Measurements from ENCODE around the gene IFNL2. TPM values are rescaled to one million over a fixed set of nuclear protein-coding genes. Genes with fewer than 3 reads are reported as not detected.

The IFNL2 gene
- total and polyA plus RNA-seq, 2 donors (not counting 1 experiment from before 2014, with no cell fraction given) = not detected

DNA sequence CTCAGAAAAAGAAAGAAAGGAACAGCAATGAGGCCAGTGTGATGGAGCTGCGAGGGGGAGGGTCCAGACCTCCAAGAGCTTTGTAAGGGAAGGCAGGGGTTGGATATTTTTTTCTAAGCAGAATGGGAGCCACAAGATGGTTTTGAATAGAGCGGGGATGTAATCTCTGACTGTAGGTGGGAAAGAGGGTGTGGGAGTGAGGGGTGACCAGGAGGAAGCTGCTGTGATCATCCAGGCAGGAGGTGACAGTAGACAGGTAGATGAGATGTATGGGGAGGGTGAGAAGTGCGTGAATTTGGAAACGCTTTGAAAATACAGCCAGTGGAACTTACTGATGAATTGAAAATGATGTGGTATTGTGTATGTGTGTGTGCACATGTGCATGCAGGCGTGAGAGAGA, 7.4 kb downstream of the IFNL2 start:
- H3K27ac ChIP-seq (ENCODE audit: low read length in 2 of 2) = no peak overlapping the region
- H3K79me2 ChIP-seq (ENCODE audit: control insufficient read depth, insufficient read depth, low read length) = no peaks in the 10 kb centered on the region
- H3K27me3 ChIP-seq (replicated peaks in 1 of 4; ENCODE audit: control extremely low read depth in 1 of 4, control insufficient read depth in 3 of 4, insufficient read depth in 4 of 4, low read length in 3 of 4) = peaks cover 0 to 5% (median 1%) of the 10 kb centered on the region in 4 experiments
- H3K9me3 ChIP-seq (ENCODE audit: control extremely low read depth in 1 of 3, control insufficient read depth in 2 of 3, insufficient read depth in 1 of 3, low read length in 2 of 3) = no peaks in the 10 kb centered on the region
- ATAC-seq (ENCODE audit: low read depth) (no peak), DNase-seq (no peak)
- no peaks in the 10 kb centered on the region for H4K20me1 ChIP-seq (ENCODE audit: control insufficient read depth, insufficient read depth, low read length, poor library complexity, severe bottlenecking)
- Mint-ChIP-seq H3K27ac (no peak overlapping the region), H3K4me1 (no peaks in the 10 kb centered on the region), H3K27me3 (peaks cover 7% of the 10 kb centered on the region), H3K4me3 (no peak overlapping the region), H3K9me3 (ENCODE audit: insufficient read depth) (no peaks in the 10 kb centered on the region)
- CTCF ChIA-PET = no interaction called here
- no peaks in the 10 kb centered on the region for H3K4me1 ChIP-seq (ENCODE audit: control insufficient read depth in 2 of 2, insufficient read depth in 2 of 2, low read length in 2 of 2)
- no peaks in the 10 kb centered on the region for H3K36me3 ChIP-seq (replicated peaks in 1 of 2; ENCODE audit: control extremely low read depth in 1 of 2, control insufficient read depth in 1 of 2, extremely low read depth in 1 of 2, insufficient read depth in 2 of 2, low read length in 1 of 2)
- no peak overlapping the region for H2AFZ ChIP-seq (ENCODE audit: insufficient read depth, low read depth, low read length, poor library complexity, severe bottlenecking)
- no peak overlapping the region for H3K9ac ChIP-seq (ENCODE audit: low read length)
- POLR2A ChIA-PET = no interaction called here
- intact Hi-C loops (cut with micrococcal nuclease) = no loop called here
- no peak overlapping the region for H3K4me2 ChIP-seq (replicated peaks; ENCODE audit: low read depth, low read length, poor library complexity, severe bottlenecking)
- no peak overlapping the region for H3K4me3 ChIP-seq (ENCODE audit: control extremely low read depth in 1 of 5, extremely low read depth in 1 of 5, insufficient read depth in 1 of 5, low read depth in 2 of 5, low read length in 4 of 5)
- WGBS (ENCODE audit: insufficient coverage) = 89% methylated on average over 5 of the region's 5 CpGs
- TF ChIP-seq EZH2 (IDR thresholded peaks at IDR 0.05; ENCODE audit: borderline replicate concordance, insufficient read depth, low read depth, low read length, poor library complexity, severe bottlenecking) = no peak
- TF ChIP-seq, protein P1, sequence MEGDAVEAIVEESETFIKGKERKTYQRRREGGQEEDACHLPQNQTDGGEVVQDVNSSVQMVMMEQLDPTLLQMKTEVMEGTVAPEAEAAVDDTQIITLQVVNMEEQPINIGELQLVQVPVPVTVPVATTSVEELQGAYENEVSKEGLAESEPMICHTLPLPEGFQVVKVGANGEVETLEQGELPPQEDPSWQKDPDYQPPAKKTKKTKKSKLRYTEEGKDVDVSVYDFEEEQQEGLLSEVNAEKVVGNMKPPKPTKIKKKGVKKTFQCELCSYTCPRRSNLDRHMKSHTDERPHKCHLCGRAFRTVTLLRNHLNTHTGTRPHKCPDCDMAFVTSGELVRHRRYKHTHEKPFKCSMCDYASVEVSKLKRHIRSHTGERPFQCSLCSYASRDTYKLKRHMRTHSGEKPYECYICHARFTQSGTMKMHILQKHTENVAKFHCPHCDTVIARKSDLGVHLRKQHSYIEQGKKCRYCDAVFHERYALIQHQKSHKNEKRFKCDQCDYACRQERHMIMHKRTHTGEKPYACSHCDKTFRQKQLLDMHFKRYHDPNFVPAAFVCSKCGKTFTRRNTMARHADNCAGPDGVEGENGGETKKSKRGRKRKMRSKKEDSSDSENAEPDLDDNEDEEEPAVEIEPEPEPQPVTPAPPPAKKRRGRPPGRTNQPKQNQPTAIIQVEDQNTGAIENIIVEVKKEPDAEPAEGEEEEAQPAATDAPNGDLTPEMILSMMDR (IDR thresholded peaks at IDR 0.05) = no peak

DNA sequence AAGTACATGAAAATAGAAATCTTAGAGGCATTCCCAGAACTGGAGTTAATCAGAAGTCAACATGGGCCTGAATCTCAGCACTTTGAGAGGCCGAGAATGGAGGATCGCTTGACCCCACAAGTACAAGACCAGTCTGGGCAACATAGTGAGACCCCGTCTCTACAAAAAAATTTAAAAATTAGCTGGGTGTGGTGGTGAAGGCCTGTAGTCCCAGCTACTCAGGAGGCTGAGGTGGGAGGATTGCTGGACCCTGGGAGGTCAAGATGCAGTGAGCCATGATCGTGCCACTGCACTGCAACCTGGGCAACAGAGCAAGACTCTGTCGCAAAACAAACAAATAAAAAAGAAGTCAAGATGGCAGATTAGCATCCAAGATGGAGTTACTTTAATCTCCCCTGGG, 8.5 kb downstream of the IFNL2 start:
- H3K9me3 ChIP-seq (ENCODE audit: control extremely low read depth in 1 of 3, control insufficient read depth in 2 of 3, insufficient read depth in 1 of 3, low read length in 2 of 3) = peaks cover 0 to 2% (median 0%) of the 10 kb centered on the region in 3 donors
- TF ChIP-seq EZH2 (IDR thresholded peaks at IDR 0.05; ENCODE audit: borderline replicate concordance, insufficient read depth, low read depth, low read length, poor library complexity, severe bottlenecking) = no peak
- TF ChIP-seq, protein P1 (IDR thresholded peaks at IDR 0.05) = no peak
- Mint-ChIP-seq H3K4me3 (no peak overlapping the region), H3K27ac (no peak overlapping the region), H3K9me3 (ENCODE audit: insufficient read depth) (no peaks in the 10 kb centered on the region), H3K4me1 (no peaks in the 10 kb centered on the region), H3K27me3 (no peaks in the 10 kb centered on the region)
- H2AFZ ChIP-seq (ENCODE audit: insufficient read depth, low read depth, low read length, poor library complexity, severe bottlenecking) = no peak overlapping the region
- no peaks in the 10 kb centered on the region for H3K4me1 ChIP-seq (ENCODE audit: control insufficient read depth in 2 of 2, insufficient read depth in 2 of 2, low read length in 2 of 2)
- POLR2A ChIA-PET = no interaction called here
- H3K79me2 ChIP-seq (ENCODE audit: control insufficient read depth, insufficient read depth, low read length) = no peaks in the 10 kb centered on the region
- DNase-seq (no peak), ATAC-seq (ENCODE audit: low read depth) (no peak)
- H4K20me1 ChIP-seq (ENCODE audit: control insufficient read depth, insufficient read depth, low read length, poor library complexity, severe bottlenecking) = no peaks in the 10 kb centered on the region
- H3K27me3 ChIP-seq (replicated peaks in 1 of 4; ENCODE audit: control extremely low read depth in 1 of 4, control insufficient read depth in 3 of 4, insufficient read depth in 4 of 4, low read length in 3 of 4) = peaks cover 0 to 2% (median 0%) of the 10 kb centered on the region in 4 experiments
- no peaks in the 10 kb centered on the region for H3K36me3 ChIP-seq (replicated peaks in 1 of 2; ENCODE audit: control extremely low read depth in 1 of 2, control insufficient read depth in 1 of 2, extremely low read depth in 1 of 2, insufficient read depth in 2 of 2, low read length in 1 of 2)
- H3K27ac ChIP-seq (ENCODE audit: low read length in 2 of 2) = no peak overlapping the region
- intact Hi-C loops (cut with micrococcal nuclease) = no loop called here
- 92% methylated on average over 4 of the region's 5 CpGs for WGBS (ENCODE audit: insufficient coverage)
- H3K4me3 ChIP-seq (ENCODE audit: control extremely low read depth in 1 of 5, extremely low read depth in 1 of 5, insufficient read depth in 1 of 5, low read depth in 2 of 5, low read length in 4 of 5) = no peak overlapping the region
- no peak overlapping the region for H3K4me2 ChIP-seq (replicated peaks; ENCODE audit: low read depth, low read length, poor library complexity, severe bottlenecking)
- CTCF ChIA-PET = no interaction called here
- H3K9ac ChIP-seq (ENCODE audit: low read length) = no peak overlapping the region

Data from B cell (primary cell).